Aorta (tissue), 5 donors: ENCODE results near the gene CDK14. TPM values are rescaled to one million over a fixed set of nuclear protein-coding genes. Genes with fewer than 3 reads are reported as not detected.

Experiments used
- ATAC-seq: fragments of 200-7000 bp; cut with Tn5 transposase; one replicate; pipeline ENCODE4 v1.9.1; 2022; ENCODE audit warnings: moderate library complexity; ENCODE audit not compliant: low FRiP score
- DNase-seq, 2 donors: peaks; one replicate each; pipeline ENCODE4 v3.0.0-alpha.2; 2020
- H3K27ac ChIP-seq, 2 donors: one replicate each; pipeline ENCODE4 v1.5.1; 2013; ENCODE audit warnings: low read length in 2 of 2, mild to moderate bottlenecking in 2 of 2, moderate library complexity in 2 of 2, control low read depth in 1 of 2, inconsistent platforms in 1 of 2, low read depth in 1 of 2
- H3K27me3 ChIP-seq, 2 donors: one replicate each; pipeline ENCODE4 v1.6.1; 2013; ENCODE audit warnings: control low read depth in 1 of 2, low read length in 1 of 2, mild to moderate bottlenecking in 1 of 2, moderate library complexity in 1 of 2; ENCODE audit not compliant: insufficient read depth in 2 of 2, control insufficient read depth in 1 of 2
- H3K36me3 ChIP-seq, 2 donors: one replicate each; pipeline ENCODE4 v1.6.1; 2013; ENCODE audit warnings: control low read depth in 1 of 2, low read length in 1 of 2, mild to moderate bottlenecking in 1 of 2; ENCODE audit not compliant: insufficient read depth in 2 of 2, control insufficient read depth in 1 of 2
- H3K4me1 ChIP-seq, 2 donors: one replicate each; pipeline ENCODE4 v1.6.1; 2013; ENCODE audit warnings: low read length in 2 of 2, control low read depth in 1 of 2, mild to moderate bottlenecking in 1 of 2, moderate library complexity in 1 of 2; ENCODE audit not compliant: insufficient read depth in 2 of 2, control insufficient read depth in 1 of 2
- H3K4me3 ChIP-seq, 2 donors: one replicate each; pipeline ENCODE4 v1.5.1; 2013; ENCODE audit warnings: low read length in 2 of 2, control low read depth in 1 of 2, mild to moderate bottlenecking in 1 of 2
- H3K9me3 ChIP-seq: one replicate; pipeline ENCODE4 v1.6.1; 2013; ENCODE audit warnings: mild to moderate bottlenecking, low read length; ENCODE audit not compliant: control insufficient read depth
- WGBS, 2 donors: extraction: QIAGEN DNeasy Blood & Tissue Kit; methylation state at CpG; one replicate each; pipeline ENCODE4 v1.1.7; 2013; 5-methylcytosine and 5-hydroxymethylcytosine counted together
- intact Hi-C, 2 donors: fragments of 100-400 bp; cut with DNase I; formaldehyde crosslinking; loops; one replicate each; pipeline versions ENCODE4 v1.14.2 to v1.15.0; 2022
- polyA plus RNA-seq, 2 donors: library from polyadenylated mRNA; stranded (reverse); fragments of 200-250 nt; gene quantifications; one replicate each; pipeline ENCODE4 v1.2.3, GENCODE V29; 2013
- total RNA-seq, 2 donors: library from RNA; stranded (reverse); fragmentation: NEBNext Ultra II Directional; extraction: Animal tissue kit (Norgen Biotek cat#: 25700); gene quantifications; one replicate each; pipeline ENCODE4 v1.2.1, GENCODE V29; 2021
- donor health status: healthy with polysubstance abuse.
- donor health status: Bipolar disorder and iron deficiency.
- donor health status: DM: no; HTN: no; CAD: no.
- donor health status: DM: no; HTN: no; CAD: no.
- donor health status: DM: yes; HTN: yes; CAD: no.

CDK14 gene
- total and polyA plus RNA-seq, 4 donors, result 4.6 to 72.4 (median 29.5) TPM

DNA sequence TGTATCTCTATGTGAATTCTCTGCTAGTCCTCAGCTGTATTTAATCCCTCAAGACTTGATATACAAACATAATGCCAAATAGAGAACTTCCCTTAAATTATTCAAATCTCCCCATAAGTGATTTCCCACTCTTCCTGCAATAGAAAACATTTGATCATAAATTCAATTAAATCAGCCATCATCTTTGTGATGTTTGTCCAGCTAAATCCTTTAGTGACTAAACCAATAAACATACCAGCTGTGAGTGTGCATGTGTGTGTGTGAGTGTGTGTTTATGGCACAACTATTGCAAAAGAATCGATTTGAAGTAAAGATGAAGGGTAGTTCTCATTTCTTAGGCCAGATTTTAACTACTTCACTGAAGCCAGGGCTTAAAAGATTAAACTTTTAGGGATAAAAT is 492.6 kb downstream of the CDK14 start:
- no peak for ATAC-seq
- no peak overlapping the region for H3K4me3 ChIP-seq
- H3K36me3 ChIP-seq, result no peaks in the 10 kb centered on the region
- H3K27me3 ChIP-seq, result no peaks in the 10 kb centered on the region
- intact Hi-C loops, result loop anchor here (5.0 to 10.0 kb wide), 4 partner anchors 174 to 696 kb away; partner anchors contain the start of gene FZD1 (in 2 of the 2)
- no peak for DNase-seq
- WGBS, 2 donors, result 86 to 93% methylated on average over 1 of the region's 1 CpG
- no peaks in the 10 kb centered on the region for H3K4me1 ChIP-seq
- H3K27ac ChIP-seq, result no peak overlapping the region
- no peaks in the 10 kb centered on the region for H3K9me3 ChIP-seq

DNA sequence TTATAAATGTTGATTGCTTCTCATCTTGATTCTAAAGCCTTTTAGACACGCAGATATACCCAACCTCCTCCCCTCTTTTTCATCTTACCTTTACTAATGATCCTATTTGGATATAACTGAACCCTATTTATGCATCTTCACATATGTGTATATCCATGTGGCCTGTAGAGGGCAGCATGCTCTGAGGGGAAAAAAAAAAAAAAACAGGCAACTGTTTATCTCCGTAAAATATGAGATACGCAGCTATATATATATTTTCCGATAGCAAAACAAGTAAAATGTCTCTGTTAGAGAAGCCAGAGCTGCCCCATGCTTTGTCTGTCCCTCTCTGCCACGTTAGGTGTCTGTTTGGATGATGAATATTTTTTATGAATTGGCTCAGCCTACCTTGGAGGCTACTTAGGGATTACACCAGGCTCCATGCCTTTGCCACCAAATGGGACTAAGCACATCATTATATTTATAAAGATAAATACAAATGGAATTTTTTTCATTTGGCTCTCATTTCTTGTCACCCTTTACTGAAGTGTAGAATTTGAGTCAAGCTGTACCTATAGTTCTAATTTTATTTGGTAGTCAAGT is 493.4 kb downstream of the CDK14 start:
- no peaks in the 10 kb centered on the region for H3K4me1 ChIP-seq
- intact Hi-C loops, result loop anchor here (5.0 to 10.0 kb wide), 4 partner anchors 173 to 695 kb away; partner anchors contain the start of gene FZD1 (in 2 of the 2)
- no peak overlapping the region for H3K27ac ChIP-seq
- WGBS, 2 donors, result 1 to 4% methylated on average over 5 of the region's 5 CpGs
- peak; percentile 74 for ATAC-seq
- no peak for DNase-seq
- no peaks in the 10 kb centered on the region for H3K9me3 ChIP-seq
- H3K4me3 ChIP-seq, result peak overlapping the region; percentile 41 to 69
- no peaks in the 10 kb centered on the region for H3K36me3 ChIP-seq
- H3K27me3 ChIP-seq, result no peaks in the 10 kb centered on the region

GRCh38 chr7:91090684-91091083 is 494.6 kb downstream of the CDK14 start:
- no peaks in the 10 kb centered on the region for H3K9me3 ChIP-seq

DNA sequence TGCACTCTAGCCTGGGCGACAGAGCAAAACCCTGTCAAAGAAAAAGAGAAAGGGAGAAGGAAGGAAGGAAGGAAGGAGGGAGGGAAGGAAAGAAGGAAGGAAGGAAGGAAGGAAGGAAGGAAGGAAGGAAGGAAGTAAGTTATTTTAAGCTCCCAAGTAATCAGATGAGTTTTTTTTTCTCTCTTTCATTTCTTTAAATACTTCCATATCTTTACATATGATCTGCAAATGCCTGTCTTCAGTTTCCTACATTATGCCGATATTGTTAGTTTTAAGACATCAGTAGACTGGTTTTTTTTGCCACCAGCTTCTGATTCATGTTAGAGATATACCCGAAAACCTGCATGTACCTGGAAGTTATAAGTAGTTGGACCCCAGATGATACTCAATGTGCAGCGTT is 495.5 kb downstream of the CDK14 start:
- intact Hi-C loops, result no loop called here
- Histone ChIP-seq H3K4me1 (no peaks in the 10 kb centered on the region), H3K27me3 (no peaks in the 10 kb centered on the region), H3K9me3 (no peaks in the 10 kb centered on the region), H3K27ac (no peak overlapping the region), H3K4me3 (no peak overlapping the region), H3K36me3 (no peaks in the 10 kb centered on the region)
- DNase-seq (no peak), ATAC-seq (no peak)
- 79 to 94% methylated on average over 4 of the region's 4 CpGs for WGBS, 2 donors

More at GRCh38 chr7:91090684-91091083, 494.6 kb downstream of the CDK14 start:
- no peaks in the 10 kb centered on the region for H3K36me3 ChIP-seq
- H3K4me1 ChIP-seq, result no peaks in the 10 kb centered on the region
- ATAC-seq (no peak), DNase-seq (no peak)
- no peak overlapping the region for H3K27ac ChIP-seq
- WGBS, 2 donors, result 94% methylated on average over 7 of the region's 7 CpGs
- no peak overlapping the region for H3K4me3 ChIP-seq
- no peaks in the 10 kb centered on the region for H3K27me3 ChIP-seq
- intact Hi-C loops, result no loop called here

DNA sequence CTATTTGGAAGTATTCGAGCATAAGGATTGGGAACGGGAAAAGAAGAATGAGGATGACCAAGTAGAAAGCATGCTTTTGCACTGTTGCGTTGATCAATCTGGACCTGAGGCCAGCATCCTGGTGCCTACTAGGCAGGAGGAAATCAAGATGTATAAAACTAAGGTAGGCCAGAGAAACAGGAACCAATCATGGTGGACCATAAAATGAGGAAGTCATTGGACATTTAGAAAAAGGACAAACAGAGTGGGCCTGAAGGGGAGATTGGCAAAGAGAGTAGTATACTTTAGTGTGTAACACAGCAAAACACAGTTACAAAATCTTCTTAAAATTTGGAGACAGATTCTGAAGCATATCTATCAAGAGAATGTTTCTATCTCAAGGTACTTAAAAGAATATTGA is 497.1 kb downstream of the CDK14 start:
- WGBS, 2 donors, result 95 to 97% methylated on average over 3 of the region's 3 CpGs
- Histone ChIP-seq H3K9me3 (no peaks in the 10 kb centered on the region), H3K36me3 (no peaks in the 10 kb centered on the region), H3K27ac (no peak overlapping the region), H3K4me3 (no peak overlapping the region), H3K4me1 (no peaks in the 10 kb centered on the region), H3K27me3 (no peaks in the 10 kb centered on the region)
- intact Hi-C loops, result no loop called here
- no peak for DNase-seq
- ATAC-seq, result no peak

DNA sequence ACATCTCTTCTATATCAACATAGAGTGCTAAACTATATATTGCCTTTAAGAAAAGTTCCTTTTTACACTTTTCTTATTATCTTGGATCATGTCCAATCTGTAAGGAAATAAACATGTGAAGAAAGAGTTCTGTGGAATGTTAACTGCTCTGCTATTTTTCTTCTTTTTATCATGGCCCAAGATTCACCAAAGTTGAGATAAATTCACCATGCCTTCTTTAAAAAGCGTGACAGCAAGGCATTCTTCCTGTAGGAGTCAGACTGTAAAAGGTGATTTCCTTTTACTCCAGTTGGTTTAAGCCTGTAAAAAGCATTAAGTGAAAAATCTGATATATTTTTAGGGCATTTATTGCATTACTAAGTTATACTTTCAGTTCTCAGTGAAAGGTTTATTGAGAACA is 502.4 kb downstream of the CDK14 start:
- Histone ChIP-seq H3K36me3 (no peaks in the 10 kb centered on the region), H3K4me3 (no peak overlapping the region), H3K27ac (no peak overlapping the region), H3K4me1 (no peaks in the 10 kb centered on the region), H3K27me3 (no peaks in the 10 kb centered on the region), H3K9me3 (no peaks in the 10 kb centered on the region)
- DNase-seq (no peak), ATAC-seq (no peak)
- intact Hi-C loops, result no loop called here
- WGBS, 2 donors, result 76 to 79% methylated on average over 1 of the region's 1 CpG

- WGBS, 2 donors, result 100% methylated on average over 1 of the region's 1 CpG
- DNase-seq, result no peak
- ATAC-seq, result no peak
- no peaks in the 10 kb centered on the region for H3K36me3 ChIP-seq
- intact Hi-C loops, result no loop called here
- no peaks in the 10 kb centered on the region for H3K27me3 ChIP-seq
- no peaks in the 10 kb centered on the region for H3K4me1 ChIP-seq
- H3K27ac ChIP-seq, result no peak overlapping the region
- H3K9me3 ChIP-seq, result no peaks in the 10 kb centered on the region
- no peak overlapping the region for H3K4me3 ChIP-seq
Measured at GRCh38 chr7:91103363-91103762, 507.2 kb downstream of the CDK14 start.

DNA sequence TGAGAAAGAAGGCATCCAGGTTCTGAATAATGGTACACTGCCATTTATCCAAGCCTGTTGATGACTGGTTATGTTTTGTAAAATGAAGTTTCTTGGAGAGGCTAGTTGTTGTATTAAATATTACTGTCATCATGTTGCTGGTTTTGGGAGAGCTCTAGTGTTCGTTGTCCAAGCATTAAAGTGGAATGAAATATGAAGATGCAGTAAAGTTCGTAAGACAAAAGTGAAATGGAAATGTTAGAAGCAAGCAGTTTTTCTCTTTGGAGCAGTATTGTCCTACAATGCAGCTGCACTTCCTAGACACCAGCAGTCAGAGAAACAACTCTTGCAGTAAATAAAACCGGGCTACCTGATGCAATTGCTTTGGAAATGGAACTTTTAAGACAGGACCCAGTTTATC is 511.3 kb downstream of the CDK14 start:
- WGBS, 2 donors, result 73 to 79% methylated on average over 3 of the region's 3 CpGs

DNA sequence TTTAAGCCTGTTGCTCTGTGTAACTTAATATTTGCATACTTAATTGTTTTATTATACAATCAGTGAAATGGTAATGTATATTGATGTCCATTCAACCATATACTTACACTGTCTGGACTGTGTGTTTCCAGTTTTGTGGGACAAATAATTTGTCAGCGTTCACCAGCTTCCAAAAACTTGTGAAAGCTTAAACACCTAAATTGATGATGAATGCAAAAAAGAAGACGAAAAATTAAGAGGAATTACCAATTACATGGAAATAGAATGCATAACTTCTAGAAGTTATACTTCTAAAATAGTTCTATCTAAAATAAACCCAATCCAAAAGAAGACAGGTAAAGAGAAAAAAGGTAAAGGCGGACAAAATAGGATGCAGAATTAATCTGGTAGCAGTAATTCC is 513.1 kb downstream of the CDK14 start:
- H3K27me3 ChIP-seq, result no peaks in the 10 kb centered on the region
- no peak overlapping the region for H3K27ac ChIP-seq
- 98 to 99% methylated on average over 3 of the region's 3 CpGs for WGBS, 2 donors
- DNase-seq (no peak), ATAC-seq (no peak)
- H3K9me3 ChIP-seq, result no peaks in the 10 kb centered on the region
- intact Hi-C loops, result no loop called here
- no peaks in the 10 kb centered on the region for H3K4me1 ChIP-seq
- H3K4me3 ChIP-seq, result no peak overlapping the region
- no peaks in the 10 kb centered on the region for H3K36me3 ChIP-seq

More for the DNA sequence above, 511.3 kb downstream of the CDK14 start:
- intact Hi-C loops, result no loop called here
- Histone ChIP-seq H3K4me1 (no peaks in the 10 kb centered on the region), H3K27me3 (no peaks in the 10 kb centered on the region), H3K4me3 (no peak overlapping the region), H3K36me3 (no peaks in the 10 kb centered on the region), H3K27ac (no peak overlapping the region), H3K9me3 (no peaks in the 10 kb centered on the region)
- DNase-seq (no peak), ATAC-seq (peak; percentile 22)
